ENCODE data around the gene LRP1B.

- no peak for TF ChIP-seq POLR2AphosphoS5 (IDR thresholded peaks at IDR 0.05; ENCODE audit: low read depth, low read length)
- no peak for TF ChIP-seq REST (IDR thresholded peaks at IDR 0.05; ENCODE audit: insufficient read depth in 1 of 2, low read depth in 2 of 2, low read length in 2 of 2)
Observed at GRCh38 chr2:141260911-141261310, 869.9 kb downstream of the LRP1B start.

Data from PFSK-1 (cell line).